ENCODE data around the gene NTRK1. TPM values are rescaled to one million over a fixed set of nuclear protein-coding genes. Genes with fewer than 3 reads are reported as not detected.

Gene NTRK1
- total RNA-seq, 1 donor from 2014 or later: not detected

DNA sequence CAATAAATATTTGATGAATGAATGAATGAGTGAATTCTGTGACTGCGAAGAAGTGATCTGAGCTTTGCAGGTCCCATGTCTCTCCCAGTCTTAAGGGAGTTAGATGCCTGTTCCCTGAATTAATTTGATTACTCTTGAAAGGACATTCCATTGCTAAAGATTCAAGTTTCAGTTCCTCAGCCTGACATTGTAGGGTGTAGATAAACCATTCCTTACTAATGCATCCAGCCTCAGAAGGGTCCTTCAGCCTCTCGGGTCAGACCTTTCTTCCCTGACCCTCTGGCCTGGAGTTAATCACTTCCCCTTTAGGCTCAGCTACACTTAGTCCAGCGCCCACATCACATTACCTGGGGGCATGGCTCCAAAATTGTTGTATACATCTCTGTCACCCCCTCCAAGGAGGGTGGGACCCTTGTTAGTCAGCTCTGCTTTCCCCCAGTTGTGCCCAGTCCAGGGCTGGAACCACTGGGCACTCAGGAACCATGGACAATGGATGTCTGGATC lies 4.3 kb upstream of the NTRK1 start:
- no peak for DNase-seq (ENCODE audit: low read depth in 2 of 2)

DNA sequence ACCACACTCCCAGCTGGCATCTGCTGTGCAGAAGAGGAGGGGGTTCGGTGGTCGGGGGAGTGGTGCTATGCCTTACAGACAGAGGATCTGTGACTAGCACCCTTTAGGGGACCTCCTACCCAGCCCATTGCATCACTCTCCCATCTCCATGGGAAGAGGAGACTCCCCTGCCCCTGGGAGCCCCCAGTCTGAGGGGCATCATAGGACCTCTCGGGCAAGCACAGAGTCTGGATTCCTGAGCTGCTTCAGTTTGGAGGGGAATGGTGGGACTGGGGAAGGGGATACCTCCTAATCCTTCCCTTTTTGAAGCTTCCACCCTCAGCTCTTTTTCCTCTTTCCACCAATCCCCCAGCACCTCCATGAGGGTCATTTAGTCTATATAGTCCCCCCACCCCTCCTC lies 3.1 kb upstream of the NTRK1 start:
- no peak for DNase-seq (ENCODE audit: low read depth in 2 of 2)

DNA sequence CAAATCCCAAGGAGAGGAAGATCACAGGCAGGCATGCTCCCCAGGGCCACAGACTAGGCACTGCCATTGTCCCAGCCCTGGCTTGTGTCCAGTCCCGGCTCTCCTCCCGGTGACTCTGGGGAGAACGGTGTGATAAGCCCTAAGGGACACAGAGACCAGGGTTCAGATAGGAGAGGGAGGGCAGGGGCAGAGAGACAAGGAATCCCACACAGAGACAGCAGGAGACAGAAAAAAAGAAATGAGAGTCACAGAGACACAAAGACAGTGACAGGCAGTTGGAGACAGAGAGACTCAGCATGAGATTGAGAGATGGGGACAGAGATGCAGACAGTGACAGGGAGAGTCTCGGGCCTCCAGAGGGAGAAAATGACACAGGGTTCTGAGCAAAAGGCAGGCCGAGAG lies 2.1 kb upstream of the NTRK1 start:
- DNase-seq (ENCODE audit: low read depth in 2 of 2): no peak

GRCh38 chr1:156858959-156859522 lies 1.6 kb upstream of the NTRK1 start, which contains the start of gene INSRR:
TSS of gene INSRR (minus strand) at chr1:156859117. CDS start at chr1:156858621, 496 bp downstream.
- no peak for DNase-seq (ENCODE audit: low read depth in 2 of 2)

- peak in 1 of 2 donors; percentile 23 for DNase-seq (ENCODE audit: low read depth in 2 of 2)
These were observed 1.0 kb upstream of the NTRK1 start for GRCh38 chr1:156859523-156860112.

DNA sequence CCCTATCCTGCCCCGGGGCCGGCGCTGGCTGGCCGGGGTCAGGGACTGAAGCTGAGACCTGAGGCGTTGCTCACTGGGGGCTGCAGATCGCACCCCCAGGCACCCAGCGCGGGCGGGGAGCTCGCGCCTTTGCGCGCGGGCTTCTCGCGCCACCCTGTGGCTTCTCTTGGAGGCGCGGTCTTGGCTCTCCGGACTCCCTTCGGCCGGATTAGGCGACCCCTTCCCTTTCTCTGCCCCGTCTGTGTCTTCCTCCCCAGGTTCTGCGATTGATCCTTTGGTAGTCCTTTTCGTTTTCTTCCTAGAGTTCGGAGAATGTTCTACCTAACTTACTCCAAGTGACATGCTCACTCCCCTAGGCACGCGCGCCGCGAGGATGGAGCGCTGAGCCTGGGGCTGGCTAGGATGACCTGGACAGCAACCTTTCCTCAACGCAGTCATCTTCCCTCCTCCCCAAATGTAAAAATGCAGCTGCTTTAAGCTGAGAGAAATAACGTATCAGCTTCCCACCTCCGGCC lies 495 bp upstream of the NTRK1 start:
- peak in 1 of 2 donors; percentile 48 for DNase-seq (ENCODE audit: low read depth in 2 of 2)

DNA sequence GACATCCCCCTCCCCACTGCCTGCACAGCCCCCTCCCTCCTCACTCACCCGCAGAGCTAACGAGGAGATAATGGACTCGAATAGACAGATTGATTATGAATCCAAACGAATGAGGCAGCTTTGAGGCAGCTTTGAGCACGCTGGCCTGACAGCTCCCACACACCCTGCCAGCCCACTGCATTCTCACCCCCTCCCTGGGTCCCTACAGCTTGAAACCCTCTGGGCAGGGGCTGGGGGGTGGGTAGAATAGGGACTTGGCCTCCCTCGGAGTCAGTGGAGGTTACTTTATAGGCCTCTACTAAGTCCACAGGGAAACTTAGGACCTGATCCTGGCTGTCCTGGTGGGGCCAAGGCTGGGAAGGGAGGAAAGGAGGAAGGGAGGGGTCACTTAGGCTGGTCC lies 1.9 kb downstream of the NTRK1 start:
- DNase-seq (ENCODE audit: low read depth in 2 of 2): no peak

DNA sequence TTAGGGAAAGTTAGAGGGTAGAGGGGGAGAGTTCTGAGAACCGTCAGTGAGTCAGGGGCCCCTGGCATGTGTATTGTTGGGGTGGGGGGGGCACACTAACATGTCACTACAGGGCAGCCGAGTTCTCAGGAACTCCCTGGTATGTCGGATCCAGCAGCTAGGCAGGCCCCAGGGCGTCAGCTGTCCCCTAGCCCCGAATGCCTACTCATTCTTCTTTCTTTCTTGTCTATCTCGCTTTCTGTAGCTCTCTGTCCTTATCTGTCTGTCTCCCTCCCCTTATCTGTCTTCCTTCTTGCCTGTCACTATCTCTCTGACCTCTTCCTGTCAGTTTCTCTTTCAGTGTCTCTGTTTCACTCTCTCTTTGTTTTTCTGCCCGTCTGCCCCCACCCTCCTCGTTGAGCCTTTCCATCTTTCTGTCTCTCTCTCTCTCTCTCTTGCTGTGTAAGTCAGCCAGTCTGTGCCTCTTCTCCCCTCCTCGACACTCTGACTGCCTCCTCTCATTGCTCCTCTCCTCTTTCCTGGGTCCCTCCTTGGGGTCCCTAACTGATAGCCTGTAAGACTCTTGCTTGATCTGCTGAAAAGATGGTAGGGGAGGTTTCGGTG lies 2.4 kb downstream of the NTRK1 start:
- DNase-seq (ENCODE audit: low read depth in 2 of 2): no peak

GRCh38 chr1:156863631-156864030 lies 3.0 kb downstream of the NTRK1 start:
- no peak for DNase-seq (ENCODE audit: low read depth in 2 of 2)

GRCh38 chr1:156864796-156865195 lies 4.1 kb downstream of the NTRK1 start:
- DNase-seq (ENCODE audit: low read depth in 2 of 2): no peak

GRCh38 chr1:156865258-156865657 lies 4.6 kb downstream of the NTRK1 start:
- DNase-seq (ENCODE audit: low read depth in 2 of 2): no peak

DNA sequence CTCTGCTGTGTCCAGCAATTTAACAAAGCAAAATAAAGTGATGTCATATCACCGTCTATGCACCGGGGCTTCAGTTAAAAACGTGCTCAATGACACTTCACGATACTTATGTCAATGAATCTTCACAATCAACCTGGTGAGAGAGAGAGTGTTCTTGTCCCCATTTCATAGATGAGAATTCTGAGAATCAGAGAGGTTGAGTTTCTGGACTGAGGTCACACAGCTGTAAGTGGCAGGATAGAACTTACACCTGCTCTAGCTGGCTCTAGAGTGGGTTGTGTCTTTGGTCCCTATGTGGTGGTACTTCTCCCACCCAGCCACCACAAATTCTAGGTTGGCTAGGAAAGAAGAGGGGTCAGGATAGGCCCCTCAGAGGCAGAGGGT lies 5.2 kb downstream of the NTRK1 start:
- no peak for DNase-seq (ENCODE audit: low read depth in 2 of 2)

DNA sequence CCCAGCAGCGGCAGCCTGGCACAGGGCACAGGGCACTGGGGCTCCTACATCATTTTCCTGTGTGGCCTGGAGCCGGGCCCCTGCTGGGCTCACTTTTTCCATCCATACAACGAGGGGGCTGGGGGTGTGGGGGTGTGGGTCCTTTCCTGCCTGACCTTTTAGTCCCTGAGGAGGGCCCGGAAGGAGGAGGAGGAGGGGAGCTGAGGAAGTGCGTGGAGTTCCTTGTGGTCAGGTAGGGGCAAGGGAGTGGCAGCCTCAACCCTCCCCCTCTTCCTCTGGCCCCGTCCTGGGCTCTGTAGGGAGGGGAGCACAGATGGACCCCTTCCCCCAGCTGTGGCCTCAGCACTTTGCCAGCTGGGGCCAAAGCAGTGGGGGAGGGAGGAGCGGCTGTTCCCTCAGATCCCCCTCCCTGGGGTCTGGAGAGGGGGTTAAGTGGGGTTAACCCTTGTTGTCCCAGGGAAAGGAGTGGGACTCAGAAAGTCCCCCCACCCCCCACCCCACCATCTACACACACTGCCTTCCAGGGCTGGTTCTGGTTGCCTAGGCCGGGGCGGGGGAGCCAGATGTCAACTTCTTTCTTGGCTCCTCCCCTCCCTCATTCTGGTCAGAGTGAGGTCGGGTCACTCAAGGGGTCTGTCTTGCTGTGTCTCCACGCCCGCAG lies 5.7 kb downstream of the NTRK1 start:
- DNase-seq (ENCODE audit: low read depth in 2 of 2): no peak

DNA sequence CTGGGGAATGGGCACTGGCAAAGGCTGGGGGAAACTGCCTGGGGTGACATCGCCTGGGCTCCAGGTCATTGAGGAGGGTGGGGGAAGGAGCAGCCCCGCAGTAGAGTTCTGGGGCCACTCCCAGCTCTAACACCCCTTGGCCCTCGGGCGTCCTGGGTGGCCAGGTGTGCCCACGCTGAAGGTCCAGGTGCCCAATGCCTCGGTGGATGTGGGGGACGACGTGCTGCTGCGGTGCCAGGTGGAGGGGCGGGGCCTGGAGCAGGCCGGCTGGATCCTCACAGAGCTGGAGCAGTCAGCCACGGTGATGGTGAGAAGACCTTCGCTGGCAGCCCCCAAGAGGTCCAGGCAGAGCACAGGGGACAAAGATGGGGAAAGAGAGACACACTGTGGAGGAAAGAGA lies 7.7 kb downstream of the NTRK1 start:
- DNase-seq (ENCODE audit: low read depth in 2 of 2): no peak

DNA sequence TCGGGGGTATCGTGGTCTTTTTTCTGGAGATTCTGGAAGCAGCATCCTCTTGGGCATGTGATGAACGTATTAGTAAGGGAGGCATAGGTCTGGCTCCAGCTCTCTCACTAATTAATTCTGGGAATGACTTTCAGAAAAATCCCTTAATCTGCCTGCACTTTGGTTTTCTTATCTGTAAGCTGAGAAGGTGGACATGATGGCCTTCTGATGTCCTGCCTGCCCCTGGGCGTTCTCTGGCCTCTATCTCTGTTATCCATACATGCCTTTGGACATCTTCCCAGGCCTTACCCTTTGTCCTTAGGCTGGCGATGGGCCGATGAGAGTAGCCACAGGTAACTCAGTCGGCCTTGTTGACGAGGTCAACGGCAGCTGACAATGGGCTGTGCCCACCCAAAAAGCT lies 8.8 kb downstream of the NTRK1 start:
- DNase-seq (ENCODE audit: low read depth in 2 of 2): no peak

DNA sequence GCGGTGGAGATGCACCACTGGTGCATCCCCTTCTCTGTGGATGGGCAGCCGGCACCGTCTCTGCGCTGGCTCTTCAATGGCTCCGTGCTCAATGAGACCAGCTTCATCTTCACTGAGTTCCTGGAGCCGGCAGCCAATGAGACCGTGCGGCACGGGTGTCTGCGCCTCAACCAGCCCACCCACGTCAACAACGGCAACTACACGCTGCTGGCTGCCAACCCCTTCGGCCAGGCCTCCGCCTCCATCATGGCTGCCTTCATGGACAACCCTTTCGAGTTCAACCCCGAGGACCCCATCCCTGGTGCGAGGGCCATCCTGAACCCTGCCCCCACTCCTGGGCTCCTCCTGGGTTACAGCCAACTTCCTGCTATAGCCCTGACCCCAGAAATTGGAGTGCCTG lies 13.0 kb downstream of the NTRK1 start:
- no peak for DNase-seq (ENCODE audit: low read depth in 2 of 2)

- DNase-seq (ENCODE audit: low read depth in 2 of 2): no peak
These were observed 13.5 kb downstream of the NTRK1 start for GRCh38 chr1:156874142-156874541.

DNA sequence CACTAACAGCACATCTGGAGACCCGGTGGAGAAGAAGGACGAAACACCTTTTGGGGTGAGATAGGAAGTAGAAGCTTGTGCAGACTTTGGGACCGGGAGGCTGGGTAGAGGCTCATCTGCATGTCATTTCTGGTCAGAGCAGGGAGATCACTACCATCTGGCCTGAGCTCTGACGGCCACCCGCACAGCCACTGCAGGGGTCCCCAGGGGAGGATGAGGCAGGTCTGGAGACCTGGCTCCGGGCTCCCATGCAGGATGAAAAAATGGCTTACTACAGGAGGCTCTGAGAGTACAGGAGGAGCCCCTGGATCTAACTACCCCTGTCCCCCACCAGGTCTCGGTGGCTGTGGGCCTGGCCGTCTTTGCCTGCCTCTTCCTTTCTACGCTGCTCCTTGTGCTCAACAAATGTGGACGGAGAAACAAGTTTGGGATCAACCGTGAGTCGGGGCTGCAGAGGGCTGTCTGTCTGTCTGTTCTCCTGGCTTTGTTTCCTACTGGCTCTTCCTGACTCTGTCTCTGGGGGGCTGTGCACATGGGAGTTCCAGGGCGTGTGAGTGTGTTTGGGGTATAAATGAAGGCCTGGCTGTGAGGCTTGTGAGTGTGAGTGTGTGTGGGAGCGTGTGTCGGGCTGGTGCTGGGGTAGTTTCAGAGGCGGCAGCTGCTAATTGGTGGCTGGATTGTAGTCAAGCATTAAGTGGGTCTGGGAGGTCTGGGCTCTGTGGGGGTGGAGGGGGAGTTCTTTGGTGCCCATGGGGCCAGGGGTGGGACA lies 14.1 kb downstream of the NTRK1 start:
- DNase-seq (ENCODE audit: low read depth in 2 of 2): no peak

- no peak for DNase-seq (ENCODE audit: low read depth in 2 of 2)
These were observed 14.6 kb downstream of the NTRK1 start for GRCh38 chr1:156875341-156875615.

DNA sequence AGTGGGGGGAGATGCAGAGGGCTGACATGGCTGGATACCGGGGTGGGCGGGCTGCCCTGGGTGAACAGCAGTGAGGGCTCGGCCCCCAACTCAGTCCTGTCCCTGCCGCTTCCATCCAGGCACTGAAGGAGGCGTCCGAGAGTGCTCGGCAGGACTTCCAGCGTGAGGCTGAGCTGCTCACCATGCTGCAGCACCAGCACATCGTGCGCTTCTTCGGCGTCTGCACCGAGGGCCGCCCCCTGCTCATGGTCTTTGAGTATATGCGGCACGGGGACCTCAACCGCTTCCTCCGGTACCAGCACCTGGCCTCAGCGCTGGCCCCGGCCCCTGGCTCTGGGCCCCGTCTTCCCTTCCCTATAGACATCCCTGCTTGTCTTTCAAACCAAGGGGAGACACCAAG lies 15.6 kb downstream of the NTRK1 start:
- no peak for DNase-seq (ENCODE audit: low read depth in 2 of 2)

DNA sequence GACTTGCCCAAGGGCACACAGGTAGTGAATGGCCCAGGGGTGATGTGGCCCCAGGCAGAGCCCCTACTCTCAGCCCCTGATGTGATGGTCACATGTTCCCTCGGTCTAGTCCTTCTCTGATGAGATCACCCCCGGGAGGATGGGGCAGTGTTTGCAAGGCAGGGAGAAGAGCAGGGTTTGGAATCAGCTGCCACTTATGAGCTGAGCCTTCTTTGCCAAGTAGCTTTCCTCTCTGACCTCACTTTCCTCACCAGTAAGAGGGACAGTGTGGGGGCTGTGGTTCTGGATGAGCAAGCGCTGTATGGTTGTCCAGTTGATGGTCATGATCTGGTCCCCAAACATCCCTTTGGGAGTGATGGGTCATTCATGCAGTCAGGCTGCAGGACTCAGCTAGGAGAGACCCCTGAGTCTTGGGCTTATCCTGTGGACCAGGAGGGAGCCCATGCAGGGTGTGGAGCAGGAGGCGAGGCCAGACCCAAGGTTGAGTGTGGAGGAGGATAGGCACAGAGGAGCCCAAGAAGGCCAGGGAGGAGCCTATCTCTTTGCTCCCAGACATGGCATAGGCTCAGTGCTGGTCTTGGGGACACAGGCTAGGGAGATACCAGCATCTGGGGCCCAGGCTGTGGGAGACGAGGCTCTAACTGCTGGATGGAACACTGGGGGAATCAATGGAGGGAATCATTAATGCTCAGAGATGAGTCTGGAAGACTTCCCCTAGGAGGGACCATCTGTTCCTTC lies 16.9 kb downstream of the NTRK1 start:
- DNase-seq (ENCODE audit: low read depth in 2 of 2): no peak

All from dermis microvascular lymphatic vessel endothelial cell (primary cell).